IPS-20b (cell line): ENCODE measurements around the gene KLHL29.

Source experiments
- H3K27ac ChIP-seq: one replicate; pipeline ENCODE4 v1.5.1; 2013; ENCODE audit warnings: low read length
- H3K27me3 ChIP-seq: 2 replicates; pipeline ENCODE4 v1.6.1; 2013; ENCODE audit warnings: mild to moderate bottlenecking, low read length, inconsistent platforms; ENCODE audit not compliant: insufficient read depth
- H3K36me3 ChIP-seq: 2 replicates; pipeline ENCODE4 v1.6.1; 2013; ENCODE audit warnings: low read depth, mild to moderate bottlenecking, inconsistent platforms, low read length, moderate library complexity; ENCODE audit not compliant: insufficient read depth
- H3K4me1 ChIP-seq: 2 replicates; pipeline ENCODE4 v1.6.1; 2013; ENCODE audit warnings: mild to moderate bottlenecking, control low read depth, inconsistent platforms, low read length, moderate library complexity; ENCODE audit not compliant: insufficient read depth
- H3K4me3 ChIP-seq: 2 replicates; pipeline ENCODE4 v1.5.1; 2013; ENCODE audit warnings: mild to moderate bottlenecking, low read length, inconsistent platforms
- H3K9ac ChIP-seq: 2 replicates; pipeline ENCODE4 v1.6.1; 2013; ENCODE audit warnings: low read depth, mild to moderate bottlenecking, inconsistent platforms, low read length, moderate library complexity
- H3K9me3 ChIP-seq: 2 replicates; pipeline ENCODE4 v1.6.1; 2013; ENCODE audit warnings: mild to moderate bottlenecking, low read depth, low read length, inconsistent platforms; ENCODE audit not compliant: insufficient read depth

KLHL29 gene

GRCh38 chr2:23686405-23687029 lies 301.5 kb downstream of the KLHL29 start:
- H3K36me3 ChIP-seq = no peaks in the 10 kb centered on the region
- no peaks in the 10 kb centered on the region for H3K27me3 ChIP-seq

DNA sequence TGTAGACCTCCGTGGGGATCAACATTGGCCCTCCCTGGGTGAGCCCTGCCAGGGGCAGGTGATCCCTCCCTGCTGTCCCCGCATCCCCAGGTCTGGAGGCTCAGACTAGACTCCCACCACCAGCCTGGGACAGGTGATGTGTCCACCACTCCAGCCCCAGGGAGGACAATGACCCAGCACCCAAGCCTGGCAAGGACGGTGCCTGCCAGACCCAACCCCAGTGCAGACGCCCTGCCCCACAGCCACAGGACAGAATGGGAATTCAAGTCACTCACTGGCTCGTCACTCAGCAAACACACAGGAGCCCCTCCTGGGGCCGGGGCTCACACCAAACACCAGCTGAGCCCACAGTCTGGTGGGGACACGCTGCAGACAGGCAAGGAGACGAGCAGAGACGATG lies 302.2 kb downstream of the KLHL29 start:
- H3K9ac ChIP-seq = no peak overlapping the region
- H3K4me3 ChIP-seq = no peak overlapping the region

More at GRCh38 chr2:23686405-23687029, 301.5 kb downstream of the KLHL29 start:
- no peaks in the 10 kb centered on the region; the same call in 1 of the 2 replicates for H3K4me1 ChIP-seq
- no peak overlapping the region for H3K9ac ChIP-seq
- H3K27ac ChIP-seq = no peak overlapping the region
- no peak overlapping the region for H3K4me3 ChIP-seq
- no peaks in the 10 kb centered on the region for H3K9me3 ChIP-seq

GRCh38 chr2:23687713-23688112 lies 302.7 kb downstream of the KLHL29 start:
- no peaks in the 10 kb centered on the region for H3K36me3 ChIP-seq
- H3K27me3 ChIP-seq = no peaks in the 10 kb centered on the region
- no peak overlapping the region for H3K27ac ChIP-seq
- H3K4me3 ChIP-seq = no peak overlapping the region
- H3K4me1 ChIP-seq = no peaks in the 10 kb centered on the region; the same call in 1 of the 2 replicates
- H3K9me3 ChIP-seq = no peaks in the 10 kb centered on the region
- no peak overlapping the region for H3K9ac ChIP-seq

More for the DNA sequence above, 302.2 kb downstream of the KLHL29 start:
- no peaks in the 10 kb centered on the region for H3K9me3 ChIP-seq
- H3K36me3 ChIP-seq = no peaks in the 10 kb centered on the region
- H3K27ac ChIP-seq = no peak overlapping the region
- H3K27me3 ChIP-seq = no peaks in the 10 kb centered on the region
- no peaks in the 10 kb centered on the region; the same call in 1 of the 2 replicates for H3K4me1 ChIP-seq

DNA sequence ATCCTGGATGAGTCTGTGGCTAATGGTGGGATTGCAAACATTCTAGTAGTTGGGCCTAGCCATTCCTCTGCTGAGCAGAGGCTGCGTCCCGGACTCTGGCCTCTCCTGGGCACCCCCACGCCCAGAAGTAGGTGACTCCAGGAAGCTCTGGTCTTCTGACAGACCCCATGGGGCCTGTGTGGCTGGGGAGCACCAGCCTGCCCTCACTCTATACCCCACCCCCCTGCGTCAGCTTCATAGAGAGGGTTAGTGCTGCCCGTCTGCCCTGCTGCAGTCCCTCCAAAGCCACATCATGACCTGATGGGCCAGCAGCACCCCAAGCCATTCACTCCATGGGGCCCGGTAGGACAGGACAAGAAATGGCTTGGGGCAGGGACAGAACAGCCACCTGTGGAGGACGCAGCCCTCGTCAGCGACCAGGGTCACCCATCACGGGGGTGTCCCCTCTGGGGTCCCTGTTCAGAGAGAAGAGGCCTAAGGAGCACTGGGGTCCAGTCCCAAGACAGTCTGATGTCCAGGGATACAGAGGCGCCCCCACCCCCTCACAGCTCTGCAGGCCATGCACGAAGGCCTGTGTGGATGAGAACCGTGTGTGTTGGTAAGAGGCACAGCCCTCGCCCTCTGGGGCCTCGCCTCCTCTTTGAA lies 303.6 kb downstream of the KLHL29 start:
- Histone ChIP-seq H3K9me3 (no peaks in the 10 kb centered on the region), H3K4me1 (no peaks in the 10 kb centered on the region; the same call in 1 of the 2 replicates), H3K4me3 (no peak overlapping the region), H3K36me3 (no peaks in the 10 kb centered on the region), H3K27ac (no peak overlapping the region), H3K9ac (no peak overlapping the region), H3K27me3 (no peaks in the 10 kb centered on the region)

DNA sequence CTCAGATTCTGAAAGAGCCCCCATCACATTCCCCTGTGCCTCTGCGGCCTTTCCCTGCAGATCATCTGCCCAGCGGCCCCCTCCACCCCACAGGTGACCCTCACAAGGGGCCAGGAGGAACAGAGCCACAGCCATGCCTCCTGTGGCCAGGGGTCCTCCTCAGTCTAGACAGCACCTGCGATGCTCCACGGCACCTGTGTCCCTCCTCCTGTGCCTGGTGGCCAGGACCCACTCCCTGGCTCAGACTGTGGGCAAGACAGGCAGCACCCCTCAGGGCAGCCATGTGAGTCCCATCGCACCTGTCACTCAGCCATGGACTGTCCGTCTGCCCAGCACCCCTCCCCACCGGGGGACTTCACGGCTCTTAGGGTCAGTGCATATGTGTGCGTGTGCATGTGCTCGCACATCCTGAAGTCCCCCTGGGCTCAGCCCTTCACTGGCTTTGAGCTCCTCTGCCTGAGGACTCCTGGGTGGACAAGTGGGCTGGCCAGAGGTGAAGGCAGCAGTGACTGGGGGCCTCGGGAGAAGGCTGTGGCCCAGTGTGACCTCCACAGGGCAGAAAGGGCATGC lies 304.2 kb downstream of the KLHL29 start:
- H3K9me3 ChIP-seq = no peaks in the 10 kb centered on the region
- H3K9ac ChIP-seq = no peak overlapping the region
- H3K4me3 ChIP-seq = no peak overlapping the region
- H3K27ac ChIP-seq = no peak overlapping the region
- H3K4me1 ChIP-seq = no peaks in the 10 kb centered on the region; the same call in 1 of the 2 replicates
- H3K27me3 ChIP-seq = no peaks in the 10 kb centered on the region
- no peaks in the 10 kb centered on the region for H3K36me3 ChIP-seq

- Histone ChIP-seq H3K36me3 (no peaks in the 10 kb centered on the region), H3K27ac (no peak overlapping the region), H3K9me3 (no peaks in the 10 kb centered on the region), H3K4me1 (no peaks in the 10 kb centered on the region; the same call in 1 of the 2 replicates), H3K27me3 (no peaks in the 10 kb centered on the region), H3K9ac (no peak overlapping the region), H3K4me3 (no peak overlapping the region)
Measured at GRCh38 chr2:23689891-23690290, 304.9 kb downstream of the KLHL29 start.

DNA sequence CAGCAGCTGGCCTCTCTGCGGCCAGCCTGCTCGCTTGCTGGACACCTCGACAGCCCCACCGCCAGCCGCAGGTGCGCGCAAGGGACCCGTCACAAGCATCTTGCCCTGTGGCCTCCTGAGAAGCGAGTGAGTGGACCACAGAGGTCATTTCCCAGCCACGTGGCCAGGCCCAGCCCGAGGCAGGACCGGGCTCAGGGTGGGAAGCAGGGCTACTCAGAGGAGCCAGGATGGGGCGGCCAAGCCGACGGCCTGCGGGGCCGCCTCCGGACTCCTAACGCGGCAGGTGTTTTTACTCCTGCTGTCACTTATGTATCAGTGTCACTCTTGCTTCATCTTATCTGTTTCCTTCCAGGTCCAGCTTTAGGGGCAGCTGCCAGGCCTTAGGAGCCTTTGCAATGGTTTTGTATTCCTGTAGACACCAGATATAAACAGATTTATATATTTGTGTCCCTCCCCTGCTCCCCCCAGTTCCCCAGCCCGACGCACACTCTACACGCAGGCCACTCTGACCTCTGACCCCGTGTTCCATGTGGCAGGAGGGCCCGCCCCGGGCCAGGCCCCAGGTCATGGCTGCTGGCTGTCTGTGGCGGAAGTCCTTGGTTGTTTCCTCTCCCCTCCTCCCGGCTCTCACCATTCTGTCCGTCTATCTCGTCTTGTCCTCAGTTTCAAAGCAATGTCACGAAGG lies 305.6 kb downstream of the KLHL29 start:
- no peaks in the 10 kb centered on the region for H3K27me3 ChIP-seq
- no peaks in the 10 kb centered on the region; the same call in 1 of the 2 replicates for H3K4me1 ChIP-seq
- no peak overlapping the region for H3K9ac ChIP-seq
- H3K4me3 ChIP-seq = no peak overlapping the region
- no peak overlapping the region for H3K27ac ChIP-seq
- no peaks in the 10 kb centered on the region for H3K9me3 ChIP-seq
- H3K36me3 ChIP-seq = no peaks in the 10 kb centered on the region

- Histone ChIP-seq H3K9ac (no peak overlapping the region), H3K4me3 (no peak overlapping the region), H3K27ac (no peak overlapping the region), H3K36me3 (no peaks in the 10 kb centered on the region), H3K27me3 (no peaks in the 10 kb centered on the region), H3K9me3 (no peaks in the 10 kb centered on the region), H3K4me1 (no peaks in the 10 kb centered on the region; the same call in 1 of the 2 replicates)
Measured at GRCh38 chr2:23691106-23691470, 306.1 kb downstream of the KLHL29 start.

DNA sequence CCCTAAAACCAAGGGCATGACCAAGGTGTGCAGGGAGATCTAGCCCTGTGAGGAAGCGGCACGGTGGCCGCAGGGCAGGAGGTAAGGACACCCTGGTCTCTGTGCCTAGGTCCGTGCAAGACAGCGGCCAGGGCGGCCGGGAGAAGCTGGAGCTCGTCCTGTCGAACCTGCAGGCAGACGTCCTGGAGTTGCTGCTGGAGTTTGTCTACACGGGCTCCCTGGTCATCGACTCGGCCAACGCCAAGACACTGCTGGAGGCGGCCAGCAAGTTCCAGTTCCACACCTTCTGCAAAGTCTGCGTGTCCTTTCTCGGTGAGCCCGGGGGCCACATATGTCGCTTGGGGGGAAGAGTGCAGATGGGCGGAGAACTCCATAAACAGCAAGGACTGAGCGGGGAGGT lies 306.6 kb downstream of the KLHL29 start:
- Histone ChIP-seq H3K9me3 (no peaks in the 10 kb centered on the region), H3K4me1 (no peaks in the 10 kb centered on the region; the same call in 1 of the 2 replicates), H3K4me3 (no peak overlapping the region), H3K27ac (no peak overlapping the region), H3K27me3 (no peaks in the 10 kb centered on the region), H3K36me3 (no peaks in the 10 kb centered on the region), H3K9ac (no peak overlapping the region)

GRCh38 chr2:23692263-23692662 lies 307.3 kb downstream of the KLHL29 start:
- Histone ChIP-seq H3K4me3 (no peak overlapping the region), H3K36me3 (no peaks in the 10 kb centered on the region), H3K27me3 (no peaks in the 10 kb centered on the region), H3K9ac (no peak overlapping the region), H3K27ac (no peak overlapping the region), H3K4me1 (no peaks in the 10 kb centered on the region; the same call in 1 of the 2 replicates), H3K9me3 (no peaks in the 10 kb centered on the region)

DNA sequence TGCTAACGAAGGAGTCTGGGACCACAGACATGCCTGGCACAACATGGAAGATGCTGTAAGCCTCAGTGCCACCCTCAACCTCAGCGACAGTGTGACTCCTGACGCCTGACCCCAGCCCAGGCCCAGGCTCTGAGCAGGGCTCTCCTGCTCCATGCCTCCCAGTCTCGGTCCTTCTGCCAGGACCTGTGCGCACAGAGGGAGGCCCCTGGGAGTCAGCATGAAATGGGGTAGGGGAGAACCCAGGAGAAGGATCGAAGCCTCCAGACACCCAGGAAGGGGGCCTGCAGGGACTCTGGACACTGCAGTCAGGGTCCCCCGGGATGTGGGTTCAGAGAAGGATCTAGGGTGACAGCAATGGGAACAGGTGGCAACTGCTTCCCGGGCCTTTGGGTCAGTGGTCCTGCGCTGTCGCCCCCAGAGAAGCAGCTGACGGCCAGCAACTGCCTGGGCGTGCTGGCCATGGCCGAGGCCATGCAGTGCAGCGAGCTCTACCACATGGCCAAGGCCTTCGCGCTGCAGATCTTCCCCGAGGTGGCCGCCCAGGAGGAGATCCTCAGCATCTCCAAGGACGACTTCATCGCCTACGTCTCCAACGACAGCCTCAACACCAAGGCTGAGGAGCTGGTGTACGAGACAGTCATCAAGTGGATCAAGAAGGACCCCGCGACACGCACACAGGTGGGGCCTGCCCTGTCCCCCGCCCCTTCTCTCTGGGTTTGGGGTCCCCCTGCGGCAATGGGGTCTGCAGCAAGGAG lies 308.0 kb downstream of the KLHL29 start:
- Histone ChIP-seq H3K4me3 (no peak overlapping the region), H3K36me3 (no peaks in the 10 kb centered on the region), H3K9ac (no peak overlapping the region), H3K27me3 (no peaks in the 10 kb centered on the region), H3K9me3 (no peaks in the 10 kb centered on the region), H3K4me1 (no peaks in the 10 kb centered on the region; the same call in 1 of the 2 replicates), H3K27ac (no peak overlapping the region)
